Adrenal gland (tissue), 12 donors: Measurements from ENCODE around the gene ZNF791. TPM values are rescaled to one million over a fixed set of nuclear protein-coding genes. Genes with fewer than 3 reads are reported as not detected.
A peak's percentile ranks its signal among the peaks of the same experiment; 100 is the strongest.

Source experiments
- DNase-seq, 7 donors: peaks; one replicate each; pipeline ENCODE4 v3.0.0-alpha.2; 2019 to 2020
- H3K27ac ChIP-seq, 5 donors: fragments of 200-600 bp; sonication (generic) in 4 of 5; 1 replicate in 3 of 5; 2 replicates in 2 of 5; pipeline versions ENCODE4 v1.5.1 to v1.8.0; 2016 to 2020; ENCODE audit warnings: mild to moderate bottlenecking in 1 of 5
- H3K27me3 ChIP-seq: fragments of 200-600 bp; 2 replicates; pipeline ENCODE4 v1.8.0; 2021
- H3K36me3 ChIP-seq, 2 donors: fragments of 200-600 bp; replicated peaks in 1 of 2; 1 replicate in 1 of 2; 2 replicates in 1 of 2; pipeline versions ENCODE4 v1.5.1 to v1.8.0; 2018 to 2022
- H3K4me1 ChIP-seq, 2 donors: fragments of 200-600 bp; replicated peaks in 1 of 2; 1 replicate in 1 of 2; 2 replicates in 1 of 2; pipeline versions ENCODE4 v1.5.1 to v1.8.0; 2018 to 2021
- H3K4me3 ChIP-seq, 4 donors: fragments of 200-600 bp; sonication (generic) in 3 of 4; one replicate each; pipeline ENCODE4 v1.5.1; 2016 to 2018
- H3K9me3 ChIP-seq, 3 donors: fragments of 200-600 bp; sonication (generic) in 1 of 3; replicated peaks in 1 of 3; 1 replicate in 2 of 3; 2 replicates in 1 of 3; pipeline versions ENCODE4 v1.5.1 to v1.8.0; 2016 to 2021
- POLR2A ChIP-seq, 2 donors: fragments of 450-650 bp; IDR thresholded peaks; one replicate each; pipeline ENCODE4 v1.6.1; 2017; ENCODE audit warnings: antibody characterized with exemption in 2 of 2, mild to moderate bottlenecking in 2 of 2, moderate library complexity in 1 of 2
- WGBS, 4 donors: extraction: QIAGEN DNeasy Blood & Tissue Kit in 2 of 4; methylation state at CpG; one replicate each; pipeline versions ENCODE4 v1.1.5 to v1.1.7; 2013 to 2017; 5-methylcytosine and 5-hydroxymethylcytosine counted together
- intact Hi-C, 2 donors: fragments of 100-400 bp; cut with DNase I; formaldehyde crosslinking; loops; one replicate each; pipeline versions ENCODE4 v1.14.1 to v1.15.0; 2022 to 2023
- polyA plus RNA-seq, 3 donors: library from polyadenylated mRNA; stranded (reverse); fragments of 200-250 nt in 2 of 3; fragments of 350-450 nt in 1 of 3; fragmentation: Illumina TruSeq in 1 of 3; extraction: RNeasy Lipid Tissue Mini Kit (QIAGEN cat#74804) in 1 of 3; gene quantifications; one replicate each; pipeline ENCODE4 v1.2.3, GENCODE V29; 2013 to 2014
- total RNA-seq, 9 donors: library from RNA; depleted of rRNA in 4 of 9; stranded (reverse); fragments of >200 nt in 4 of 9; fragments of 120-200 nt in 1 of 9; fragmentation: NEBNext Ultra II Directional in 1 of 9; extraction: Animal tissue kit (Norgen Biotek cat#: 25700) in 1 of 9; gene quantifications; one replicate each; pipeline versions ENCODE4 v1.1.0 to v1.2.4, GENCODE V29; 2013 to 2023
- TF ChIP-seq, protein P1 (sequence below), 6 experiments: fragments of 450-650 bp in 4 of 6; fragments of 200-600 bp in 2 of 6; sonication (generic) in 1 of 6; IDR thresholded peaks; 1 replicate in 5 of 6; 2 replicates in 1 of 6; pipeline versions ENCODE4 v1.5.1 to v1.8.0; 2016 to 2021; ENCODE audit warnings: antibody characterized with exemption in 6 of 6, mild to moderate bottlenecking in 2 of 6, moderate library complexity in 1 of 6
- donor health status: healthy with polysubstance abuse.
- donor health status: Bipolar disorder and iron deficiency.
- donor health status: DM: yes; HTN: yes; CAD: no.
- donor health status: DM: no; HTN: no; CAD: no.
- donor health status: DM: no; HTN: no; CAD: no.
- donor health status: DM: yes; HTN: yes; CAD: no.

Gene ZNF791
- total and polyA plus RNA-seq, 12 donors = 6.0 to 33.4 (median 17.0) TPM

DNA sequence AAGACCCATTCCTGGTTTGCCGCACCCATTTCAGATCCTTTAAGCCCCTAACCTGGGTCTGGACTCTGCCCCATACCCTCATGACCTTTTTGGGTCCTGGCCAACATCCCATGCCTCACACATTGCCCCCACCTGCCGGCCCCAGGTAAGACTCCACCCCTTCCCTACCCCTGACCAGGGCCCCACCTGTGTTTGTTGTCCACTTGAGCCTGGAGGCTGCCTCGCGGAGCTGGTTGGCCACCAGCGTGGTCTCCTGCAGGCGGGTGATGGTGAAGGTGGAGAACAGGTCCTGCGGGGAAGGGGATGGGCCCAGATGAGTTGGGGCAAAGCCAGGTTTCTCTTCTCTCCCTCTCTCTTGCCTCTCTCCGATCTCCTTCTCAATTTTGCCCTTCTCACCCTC is 36.3 kb downstream of the ZNF791 start:
- intact Hi-C loops = no loop called here
- TF ChIP-seq, protein P1, sequence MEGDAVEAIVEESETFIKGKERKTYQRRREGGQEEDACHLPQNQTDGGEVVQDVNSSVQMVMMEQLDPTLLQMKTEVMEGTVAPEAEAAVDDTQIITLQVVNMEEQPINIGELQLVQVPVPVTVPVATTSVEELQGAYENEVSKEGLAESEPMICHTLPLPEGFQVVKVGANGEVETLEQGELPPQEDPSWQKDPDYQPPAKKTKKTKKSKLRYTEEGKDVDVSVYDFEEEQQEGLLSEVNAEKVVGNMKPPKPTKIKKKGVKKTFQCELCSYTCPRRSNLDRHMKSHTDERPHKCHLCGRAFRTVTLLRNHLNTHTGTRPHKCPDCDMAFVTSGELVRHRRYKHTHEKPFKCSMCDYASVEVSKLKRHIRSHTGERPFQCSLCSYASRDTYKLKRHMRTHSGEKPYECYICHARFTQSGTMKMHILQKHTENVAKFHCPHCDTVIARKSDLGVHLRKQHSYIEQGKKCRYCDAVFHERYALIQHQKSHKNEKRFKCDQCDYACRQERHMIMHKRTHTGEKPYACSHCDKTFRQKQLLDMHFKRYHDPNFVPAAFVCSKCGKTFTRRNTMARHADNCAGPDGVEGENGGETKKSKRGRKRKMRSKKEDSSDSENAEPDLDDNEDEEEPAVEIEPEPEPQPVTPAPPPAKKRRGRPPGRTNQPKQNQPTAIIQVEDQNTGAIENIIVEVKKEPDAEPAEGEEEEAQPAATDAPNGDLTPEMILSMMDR (IDR thresholded peaks at IDR 0.05) = no peak
- no peak for TF ChIP-seq POLR2A (IDR thresholded peaks at IDR 0.05)
- 74 to 79% (median 76%) methylated on average over 8 of the region's 8 CpGs for WGBS, 4 donors
- Histone ChIP-seq H3K4me3 (peak overlapping the region in 1 of 4 donors; percentile 57), H3K27ac (no peak overlapping the region), H3K4me1 (peaks cover 8 to 13% of the 10 kb centered on the region in 2 donors), H3K9me3 (no peaks in the 10 kb centered on the region), H3K36me3 (peaks cover 0 to 8% of the 10 kb centered on the region in 2 donors), H3K27me3 (no peaks in the 10 kb centered on the region)
- DNase-seq = peak in 1 of 7 donors; percentile 42

DNA sequence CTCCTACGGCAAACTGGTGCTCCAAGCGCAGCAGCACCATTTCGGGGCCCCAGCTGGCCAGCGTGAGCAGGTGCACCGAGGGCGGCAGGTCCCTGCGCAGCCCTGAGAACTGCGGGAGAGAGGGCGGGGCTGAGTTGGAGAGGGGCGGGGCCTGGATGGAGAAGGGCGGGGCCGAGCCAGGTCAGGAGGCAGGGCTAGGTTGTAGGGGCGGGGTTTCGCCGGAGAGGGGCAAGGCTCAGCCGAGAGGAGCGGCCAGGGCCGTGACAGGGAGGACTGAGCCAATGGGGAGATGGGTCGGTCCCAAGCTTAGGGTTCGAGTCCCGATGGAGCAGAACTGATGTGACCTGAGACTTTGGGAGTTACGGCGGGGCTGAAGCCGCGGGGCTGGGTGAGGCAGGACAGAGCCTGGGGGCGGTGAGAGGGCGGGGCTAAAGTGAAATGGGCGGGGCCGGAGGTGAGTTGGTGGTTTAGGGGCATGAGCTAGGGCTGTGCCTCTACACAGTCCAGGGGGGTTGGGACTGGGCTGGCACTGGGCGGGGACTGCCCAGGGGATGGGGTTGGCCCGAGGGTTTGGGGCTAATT is 36.9 kb downstream of the ZNF791 start:
- Histone ChIP-seq H3K4me3 (peak overlapping the region in 2 of 4 donors; percentile 23 to 57), H3K27ac (peak overlapping the region in 1 of 5 donors; percentile 46), H3K36me3 (peaks cover 0 to 8% of the 10 kb centered on the region in 2 donors), H3K9me3 (no peaks in the 10 kb centered on the region), H3K4me1 (peaks cover 8 to 13% of the 10 kb centered on the region in 2 donors), H3K27me3 (no peaks in the 10 kb centered on the region)
- intact Hi-C loops = no loop called here
- peak; percentile 81 to 92 (median 85) for DNase-seq
- 9 to 24% (median 19%) methylated on average over 17 to 31 of the region's 31 CpGs for WGBS, 4 donors
- TF ChIP-seq, protein P1 (IDR thresholded peaks at IDR 0.05) = peak in 1 of 6 experiments; percentile 9
- no peak for TF ChIP-seq POLR2A (IDR thresholded peaks at IDR 0.05)

DNA sequence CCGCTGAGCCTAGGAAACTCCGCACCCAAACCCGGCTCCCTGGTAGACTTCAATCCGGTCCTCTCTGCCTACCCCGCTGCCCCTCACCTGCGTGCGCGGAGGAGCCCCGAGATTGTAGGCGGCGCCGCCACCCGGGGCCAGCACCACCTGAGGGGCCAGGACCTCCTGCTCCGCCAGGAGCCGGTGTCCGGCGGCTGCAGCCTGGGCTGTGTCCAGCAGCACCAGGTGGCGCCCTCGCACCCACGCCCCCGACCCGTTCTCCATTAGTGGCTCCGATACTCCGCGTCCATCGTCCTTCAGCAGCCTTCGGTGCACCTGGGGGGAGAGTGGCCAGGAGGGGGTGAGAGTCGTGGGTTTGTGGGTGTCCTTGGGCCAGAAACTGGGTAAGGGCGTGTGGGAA is 37.4 kb downstream of the ZNF791 start:
- intact Hi-C loops = no loop called here
- TF ChIP-seq, protein P1 (IDR thresholded peaks at IDR 0.05) = peak in 3 of 6 experiments; percentile 15 to 37 (median 31)
- TF ChIP-seq POLR2A (IDR thresholded peaks at IDR 0.05) = no peak
- Histone ChIP-seq H3K27ac (peak overlapping the region in 1 of 5 donors; percentile 46), H3K4me1 (peaks cover 8 to 13% of the 10 kb centered on the region in 2 donors), H3K9me3 (no peaks in the 10 kb centered on the region), H3K4me3 (peak overlapping the region in 2 of 4 donors; percentile 23 to 57), H3K27me3 (no peaks in the 10 kb centered on the region), H3K36me3 (peaks cover 0 to 8% of the 10 kb centered on the region in 2 donors)
- DNase-seq = peak in 3 of 7 donors; percentile 33 to 56 (median 43)
- WGBS, 4 donors = 6 to 20% (median 8%) methylated on average over 7 to 29 of the region's 29 CpGs

DNA sequence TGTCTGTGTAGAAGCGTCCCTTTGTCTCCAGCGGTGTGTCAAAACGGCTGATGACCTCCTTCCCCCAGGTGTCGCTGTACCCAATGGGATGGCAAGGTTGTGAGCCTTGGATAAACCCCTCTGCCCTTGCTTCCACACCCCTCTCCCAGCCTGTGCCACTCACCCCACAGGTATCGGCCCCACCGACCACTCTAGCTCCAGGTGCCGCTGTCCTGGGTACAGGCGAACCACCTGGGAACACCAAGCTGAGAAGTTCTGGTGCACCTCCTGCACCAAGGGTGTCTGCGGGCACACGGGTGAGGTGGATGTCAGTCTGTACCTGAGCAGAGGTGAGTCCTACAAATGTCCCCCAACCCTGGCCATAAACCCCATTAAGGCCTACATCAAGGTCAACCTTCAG is 39.2 kb downstream of the ZNF791 start:
- H3K27ac ChIP-seq = no peak overlapping the region
- peaks cover 8 to 13% of the 10 kb centered on the region in 2 donors for H3K4me1 ChIP-seq
- no peak for DNase-seq
- no peaks in the 10 kb centered on the region for H3K27me3 ChIP-seq
- 93 to 97% (median 94%) methylated on average over 9 to 10 of the region's 10 CpGs for WGBS, 4 donors
- H3K36me3 ChIP-seq = peaks cover 0 to 8% of the 10 kb centered on the region in 2 donors
- no peak for TF ChIP-seq POLR2A (IDR thresholded peaks at IDR 0.05)
- TF ChIP-seq, protein P1 (IDR thresholded peaks at IDR 0.05) = no peak
- no peaks in the 10 kb centered on the region for H3K9me3 ChIP-seq
- intact Hi-C loops = no loop called here
- no peak overlapping the region for H3K4me3 ChIP-seq
